Heart left ventricle (tissue), 13 donors: ENCODE data around the gene MYO1H.

Experiments used
- CTCF ChIP-seq, 12 donors: fragments of 200-600 bp; sonication (generic) in 4 of 12; IDR thresholded peaks; one replicate each; pipeline versions ENCODE4 v1.5.0 to v1.8.0; 2018 to 2022; ENCODE audit warnings: antibody characterized with exemption in 12 of 12, mild to moderate bottlenecking in 5 of 12
- POLR2A ChIP-seq, 2 donors: fragments of 450-650 bp; IDR thresholded peaks; one replicate each; pipeline ENCODE4 v1.6.1; 2017; ENCODE audit warnings: antibody characterized with exemption in 2 of 2, mild to moderate bottlenecking in 2 of 2, moderate library complexity in 2 of 2
- donor health status: ischemic (EF 13 %, LVEDD 7.1; RV severe dilation, severe dysfunction).
- donor health status: DM: no; HTN: yes; CAD: no.
- donor health status: DM: no; HTN: no; CAD: no.
- donor health status: ischemic (EF 25% LVEDD 6.9; RV normal size, moderate dysfunction).
- donor health status: ischemic (EF 25% LVEDD 5.7; RV mildly dilated, moderate dysfunction).
- donor health status: ischemic (EF 35%, LVEDD 5.7; RV mildly dilated, moderate dysfunction).
- donor health status: nonischemic (EF 11% LVEDD 7.7; RV severe dilation, severe dysfunction).
- donor health status: DM: yes; HTN: yes; CAD: no.
- donor health status: PGD.
- donor health status: ischemic (EF 29% LVEDD 5.4; RV normal size, mild dysfunction).
- donor health status: nonischemic (EF 23%, LVEDD 6.1; RV moderate dilation, normal function).

- TF ChIP-seq CTCF (IDR thresholded peaks at IDR 0.05) (no peak), POLR2A (IDR thresholded peaks at IDR 0.05) (no peak)
These were observed 42.2 kb upstream of the MYO1H start for GRCh38 chr12:109305547-109305946.
